T-cell (primary cell): ENCODE results near the gene CACNA2D1. TPM values are rescaled to one million over a fixed set of nuclear protein-coding genes. Genes with fewer than 3 reads are reported as not detected.

Experiments used
- ATAC-seq, 4 experiments: fragments of 200-7000 bp in 3 of 4; fragments of 150-1000 bp in 1 of 4; cut with Tn5 transposase; replicated peaks in 1 of 4; 1 replicate in 3 of 4; 2 replicates in 1 of 4; pipeline ENCODE4 v1.10.0; 2021; ENCODE audit warnings: moderate library complexity in 3 of 4, mild to moderate bottlenecking in 2 of 4, moderate number of reproducible peaks in 1 of 4
- CTCF ChIA-PET, 2 donors: fragments of 300-600 bp; sonication (Branson Sonifier 250); formaldehyde crosslinking; loops; one replicate each; lab custom pipeline; 2022; ENCODE audit warnings: antibody characterized with exemption in 2 of 2; lab: Charles Lee
- POLR2A ChIA-PET, 2 donors: fragments of 300-600 bp; sonication (Branson Sonifier 250); formaldehyde crosslinking; loops; one replicate each; lab custom pipeline; 2022; ENCODE audit warnings: antibody characterized with exemption in 2 of 2; lab: Charles Lee
- DNase-seq, 35 experiments: peaks; one replicate each; pipeline versions ENCODE4 v3.0.0 to v3.0.0-alpha.2; 2013 to 2023
- H3K27ac ChIP-seq: one replicate; pipeline ENCODE4 v1.5.1; 2013; ENCODE audit warnings: low read length
- H3K27me3 ChIP-seq, 2 experiments: replicated peaks in 1 of 2; 1 replicate in 1 of 2; 2 replicates in 1 of 2; pipeline versions ENCODE4 v1.6.1 to v1.7.0; 2013; ENCODE audit warnings: low read length in 1 of 2, mixed read lengths in 1 of 2; ENCODE audit not compliant: control insufficient read depth in 2 of 2, insufficient read depth in 2 of 2; ENCODE audit errors: extremely low read depth in 1 of 2
- H3K36me3 ChIP-seq, 2 donors: 1 replicate in 1 of 2; 2 replicates in 1 of 2; pipeline versions ENCODE4 v1.6.1 to v1.7.0; 2013; ENCODE audit warnings: low read length in 1 of 2; ENCODE audit not compliant: control insufficient read depth in 2 of 2, insufficient read depth in 1 of 2; ENCODE audit errors: extremely low read depth in 1 of 2
- H3K4me1 ChIP-seq, 2 experiments: 1 replicate in 1 of 2; 2 replicates in 1 of 2; pipeline versions ENCODE4 v1.6.1 to v1.7.0; 2013; ENCODE audit warnings: low read length in 2 of 2, mixed read lengths in 1 of 2; ENCODE audit not compliant: insufficient read depth in 2 of 2, control insufficient read depth in 1 of 2; ENCODE audit errors: extremely low read depth in 1 of 2
- H3K4me3 ChIP-seq, 2 donors: 1 replicate in 1 of 2; 2 replicates in 1 of 2; pipeline versions ENCODE4 v1.5.1 to v1.7.0; 2013; ENCODE audit warnings: mild to moderate bottlenecking in 2 of 2, low read length in 1 of 2, moderate library complexity in 1 of 2; ENCODE audit not compliant: control insufficient read depth in 1 of 2; ENCODE audit errors: extremely low read depth in 1 of 2
- H3K9me3 ChIP-seq: 2 replicates; pipeline ENCODE4 v1.7.0; 2013
- H3K27ac Mint-ChIP-seq, 2 donors: one replicate each; pipeline ENCODE4 v1.8.0; 2020 to 2021; ENCODE audit warnings: mild to moderate bottlenecking in 2 of 2, mixed read lengths in 2 of 2
- H3K27me3 Mint-ChIP-seq, 2 donors: one replicate each; pipeline ENCODE4 v1.8.0; 2021 to 2022; ENCODE audit warnings: mixed read lengths in 2 of 2
- H3K36me3 Mint-ChIP-seq: one replicate; pipeline ENCODE4 v1.8.0; 2021; ENCODE audit warnings: mixed read lengths
- H3K4me1 Mint-ChIP-seq, 3 donors: one replicate each; pipeline ENCODE4 v1.8.0; 2020 to 2022; ENCODE audit warnings: mixed read lengths in 3 of 3, mild to moderate bottlenecking in 1 of 3
- H3K4me3 Mint-ChIP-seq, 3 donors: one replicate each; pipeline ENCODE4 v1.8.0; 2020 to 2022; ENCODE audit warnings: mild to moderate bottlenecking in 3 of 3, mixed read lengths in 3 of 3, moderate library complexity in 3 of 3
- H3K9me3 Mint-ChIP-seq, 3 donors: one replicate each; pipeline ENCODE4 v1.8.0; 2020 to 2022; ENCODE audit warnings: mixed read lengths in 3 of 3
- WGBS: methylation state at CpG from one replicate; pipeline ENCODE4 v1.1.5; 2013; ENCODE audit warnings: missing lambda C conversion rate; ENCODE audit not compliant: insufficient coverage; 5-methylcytosine and 5-hydroxymethylcytosine counted together
- total RNA-seq, 35 experiments: library from RNA in 6 of 35; stranded (reverse) in 6 of 35; fragments of 120-200 nt in 1 of 35; gene quantifications; one replicate each; pipeline versions ENCODE4 v1.2.1 to v1.2.4 and lab custom pipeline; 2013 to 2026

The CACNA2D1 gene
- total RNA-seq, 5 donors from 2014 or later (not counting 1 experiment from before 2014, with no cell fraction given): 0.03 to 0.43 (median 0.35) TPM; not detected in 2

DNA sequence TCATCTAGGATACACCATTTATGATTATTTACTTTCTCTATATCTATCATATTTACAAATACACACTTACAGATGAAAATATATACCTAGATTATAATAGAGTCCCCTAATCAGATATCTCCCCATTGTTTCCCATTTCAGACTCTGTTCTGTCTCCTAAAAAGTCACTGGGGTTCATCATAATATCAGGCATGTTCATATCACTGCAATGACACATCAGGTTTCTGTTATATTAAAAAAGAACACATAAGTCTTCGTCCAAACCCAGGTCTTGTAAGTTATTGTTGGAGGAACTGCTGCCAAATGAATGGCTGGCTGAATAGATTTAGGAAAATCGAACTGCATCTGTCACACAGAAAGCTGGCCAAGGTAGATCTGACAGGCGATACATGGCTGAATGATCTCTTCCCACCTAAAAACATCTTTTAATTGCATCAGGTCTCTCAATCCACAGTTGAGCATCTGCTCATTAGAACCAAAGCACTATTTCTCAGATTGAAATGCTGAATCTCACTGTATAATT, 178.7 kb downstream of the CACNA2D1 start:
- Mint-ChIP-seq H3K4me3 (no peak overlapping the region), H3K4me1 (no peaks in the 10 kb centered on the region), H3K9me3 (peaks cover 0 to 2% (median under 1%) of the 10 kb centered on the region in 3 donors), H3K27ac (no peak overlapping the region), H3K27me3 (no peaks in the 10 kb centered on the region), H3K36me3 (no peaks in the 10 kb centered on the region)
- Histone ChIP-seq H3K4me1 (no peaks in the 10 kb centered on the region), H3K36me3 (no peaks in the 10 kb centered on the region), H3K9me3 (no peaks in the 10 kb centered on the region), H3K4me3 (no peak overlapping the region), H3K27me3 (no peaks in the 10 kb centered on the region), H3K27ac (no peak overlapping the region)
- DNase-seq: no peak
- 67% methylated on average over 2 of the region's 3 CpGs for WGBS
- ChIA-PET CTCF (no interaction called here), POLR2A (no interaction called here)
- ATAC-seq: no peak

- Mint-ChIP-seq H3K9me3 (peaks cover 0 to 2% (median 0%) of the 10 kb centered on the region in 3 donors), H3K4me1 (no peaks in the 10 kb centered on the region)
Measured at GRCh38 chr7:82263920-82264782, 179.4 kb downstream of the CACNA2D1 start.

DNA sequence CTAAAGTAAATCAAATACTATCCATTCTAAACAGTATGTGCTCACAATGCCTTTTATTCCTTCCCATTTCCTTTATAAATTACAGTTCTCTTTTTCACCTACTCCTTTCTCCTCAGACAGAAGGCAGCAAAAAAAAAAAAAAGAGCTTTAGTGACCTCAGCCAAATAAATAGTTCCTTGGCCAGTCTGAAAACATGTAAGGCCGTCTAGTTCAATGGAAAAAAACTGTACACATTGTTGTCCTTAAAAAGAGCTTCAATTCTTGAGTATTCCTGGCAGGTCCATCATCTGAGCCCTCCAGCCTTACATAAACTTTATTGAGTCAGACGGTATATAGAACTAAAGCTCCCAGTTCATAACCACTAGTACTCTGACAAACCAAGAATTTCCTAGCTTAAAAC, 185.4 kb downstream of the CACNA2D1 start:
- peaks cover 0 to 4% (median 2%) of the 10 kb centered on the region in 3 donors for H3K9me3 Mint-ChIP-seq
- no peak overlapping the region for H3K4me3 ChIP-seq
- 62% methylated on average over 2 of the region's 2 CpGs for whole genome bisulfite sequencing
- no peaks in the 10 kb centered on the region for H3K4me1 ChIP-seq
- H3K27ac ChIP-seq: no peak overlapping the region
- H3K27ac Mint-ChIP-seq: no peak overlapping the region
- no peak overlapping the region for H3K4me3 Mint-ChIP-seq
- H3K27me3 ChIP-seq: no peaks in the 10 kb centered on the region
- no peak for DNase-seq
- H3K9me3 ChIP-seq: no peaks in the 10 kb centered on the region
- H3K36me3 Mint-ChIP-seq: no peaks in the 10 kb centered on the region
- H3K36me3 ChIP-seq: no peaks in the 10 kb centered on the region
- no peaks in the 10 kb centered on the region for H3K4me1 Mint-ChIP-seq
- ChIA-PET POLR2A (interaction anchor here in 1 of 2 donors (0.6 kb wide), 2 partner anchors 129 to 454 kb away, joined by 5 read pairs; no protein-coding TSS in a partner anchor), CTCF (interaction anchor here in 1 of 2 donors (0.6 kb wide), 1 partner anchor 935 kb away, joined by 3 read pairs; no protein-coding TSS in a partner anchor)
- no peaks in the 10 kb centered on the region for H3K27me3 Mint-ChIP-seq
- no peak for ATAC-seq

More at GRCh38 chr7:82263920-82264782, 179.4 kb downstream of the CACNA2D1 start:
- POLR2A ChIA-PET: no interaction called here
- WGBS: no CpG with 5 or more reads among the region's 3 CpGs
- ATAC-seq (no peak), DNase-seq (no peak)
- no peak overlapping the region for H3K27ac Mint-ChIP-seq
- CTCF ChIA-PET: no interaction called here
- no peaks in the 10 kb centered on the region for H3K36me3 Mint-ChIP-seq
- H3K27ac ChIP-seq: no peak overlapping the region
- H3K27me3 Mint-ChIP-seq: no peaks in the 10 kb centered on the region
- no peaks in the 10 kb centered on the region for H3K36me3 ChIP-seq
- H3K27me3 ChIP-seq: no peaks in the 10 kb centered on the region
- no peak overlapping the region for H3K4me3 ChIP-seq
- H3K4me1 ChIP-seq: no peaks in the 10 kb centered on the region
- no peaks in the 10 kb centered on the region for H3K9me3 ChIP-seq
- no peak overlapping the region for H3K4me3 Mint-ChIP-seq

DNA sequence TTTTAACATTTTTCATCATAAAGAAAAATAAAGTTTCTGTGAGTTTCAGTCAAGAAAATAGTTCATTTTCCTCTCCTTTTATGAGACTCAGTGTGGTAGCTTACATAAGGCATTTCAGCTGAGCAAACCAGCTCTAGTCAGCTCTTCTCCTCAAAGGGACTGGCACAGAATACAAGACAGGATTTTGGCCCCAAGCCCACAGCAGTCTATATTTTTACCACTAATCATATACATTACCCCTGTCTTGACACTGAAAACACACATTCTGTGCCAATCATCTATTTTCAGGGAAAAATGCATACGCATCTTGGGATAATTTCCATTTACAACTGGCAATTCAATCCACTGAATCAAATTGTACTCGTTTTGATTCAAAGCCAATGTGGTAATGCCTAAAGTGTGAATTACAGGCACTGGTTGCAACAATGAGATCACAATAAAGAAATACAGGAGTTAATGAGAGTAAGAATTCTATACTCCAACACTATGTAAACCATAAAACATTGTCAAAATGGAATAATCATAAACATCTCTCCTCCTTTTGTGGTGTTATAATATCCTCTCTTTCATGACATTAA, 186.4 kb downstream of the CACNA2D1 start:
- peaks cover 0 to 4% (median 2%) of the 10 kb centered on the region in 3 donors for H3K9me3 Mint-ChIP-seq
- CTCF ChIA-PET: interaction anchor here in 1 of 2 donors (0.6 kb wide), 2 partner anchors 473 to 522 kb away, joined by 3 to 5 read pairs; no protein-coding TSS in a partner anchor
- no peak for DNase-seq
- H3K27me3 Mint-ChIP-seq: no peaks in the 10 kb centered on the region
- WGBS: 83% methylated on average over 1 of the region's 2 CpGs
- POLR2A ChIA-PET: no interaction called here
- no peak for ATAC-seq
- Histone ChIP-seq H3K27ac (no peak overlapping the region), H3K4me3 (no peak overlapping the region), H3K9me3 (no peaks in the 10 kb centered on the region), H3K36me3 (no peaks in the 10 kb centered on the region), H3K4me1 (no peaks in the 10 kb centered on the region), H3K27me3 (no peaks in the 10 kb centered on the region)
- H3K4me1 Mint-ChIP-seq: no peaks in the 10 kb centered on the region
- H3K36me3 Mint-ChIP-seq: no peaks in the 10 kb centered on the region
- no peak overlapping the region for H3K27ac Mint-ChIP-seq
- no peak overlapping the region for H3K4me3 Mint-ChIP-seq

DNA sequence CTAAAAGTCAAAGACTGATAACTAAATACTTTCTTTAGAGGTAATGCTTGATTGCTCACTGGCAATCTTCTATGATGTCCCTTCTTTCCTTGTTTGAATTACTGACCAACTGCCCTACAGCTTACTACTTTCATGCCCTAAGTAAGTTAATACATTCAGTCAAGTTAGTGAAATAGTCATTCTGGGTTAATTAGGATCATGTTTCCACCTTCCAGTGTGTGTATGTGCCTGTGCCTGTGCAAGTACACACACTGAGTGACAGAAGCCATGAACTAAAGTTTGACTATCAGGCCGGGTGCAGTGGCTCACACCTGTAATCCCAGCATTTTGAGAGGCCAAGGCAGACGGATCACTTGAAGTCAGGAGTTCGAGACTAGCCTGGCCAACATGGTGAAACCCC, 187.9 kb downstream of the CACNA2D1 start:
- no peak overlapping the region for H3K27ac ChIP-seq
- Mint-ChIP-seq H3K27me3 (no peaks in the 10 kb centered on the region), H3K36me3 (no peaks in the 10 kb centered on the region), H3K4me1 (no peaks in the 10 kb centered on the region), H3K27ac (no peak overlapping the region), H3K4me3 (no peak overlapping the region), H3K9me3 (peaks cover 0 to 4% (median 2%) of the 10 kb centered on the region in 3 donors)
- CTCF ChIA-PET: no interaction called here
- H3K27me3 ChIP-seq: no peaks in the 10 kb centered on the region
- no peaks in the 10 kb centered on the region for H3K36me3 ChIP-seq
- POLR2A ChIA-PET: interaction anchor here in 1 of 2 donors (0.6 kb wide), 1 partner anchor 57 kb away, joined by 6 read pairs; no protein-coding TSS in a partner anchor
- ATAC-seq: no peak
- WGBS: 83% methylated on average over 1 of the region's 3 CpGs
- no peak overlapping the region for H3K4me3 ChIP-seq
- no peaks in the 10 kb centered on the region for H3K4me1 ChIP-seq
- H3K9me3 ChIP-seq: no peaks in the 10 kb centered on the region
- DNase-seq: no peak

GRCh38 chr7:82250598-82250997, 193.0 kb downstream of the CACNA2D1 start:
- DNase-seq (no peak), ATAC-seq (no peak)
- Mint-ChIP-seq H3K36me3 (no peaks in the 10 kb centered on the region), H3K4me3 (no peak overlapping the region), H3K4me1 (no peaks in the 10 kb centered on the region), H3K27ac (no peak overlapping the region), H3K9me3 (peaks cover 0 to 4% (median 2%) of the 10 kb centered on the region in 3 donors), H3K27me3 (no peaks in the 10 kb centered on the region)
- no peak overlapping the region for H3K4me3 ChIP-seq
- ChIA-PET CTCF (no interaction called here), POLR2A (no interaction called here)
- H3K27me3 ChIP-seq: no peaks in the 10 kb centered on the region
- no peaks in the 10 kb centered on the region for H3K36me3 ChIP-seq
- H3K27ac ChIP-seq: no peak overlapping the region
- no peaks in the 10 kb centered on the region for H3K4me1 ChIP-seq
- no peaks in the 10 kb centered on the region for H3K9me3 ChIP-seq
